Endothelial cell of umbilical vein (primary cell): Measurements from ENCODE around the gene SLC35E3. TPM values are rescaled to one million over a fixed set of nuclear protein-coding genes. Genes with fewer than 3 reads are reported as not detected.

ENCODE experiments used
- BruUV-seq: library from RNA; stranded (reverse); fragments of 400-500 nt; replicated peaks from 2 replicates; lab custom pipeline; 2021; lab: Mats Ljungman, UMichigan
- CTCF ChIA-PET: fragments of 300-600, 350-600 bp; sonication (Branson Sonifier 250); formaldehyde crosslinking; loops from one replicate; lab custom pipeline; 2021; ENCODE audit warnings: antibody characterized with exemption, inconsistent platforms; lab: Charles Lee
- POLR2A ChIA-PET: fragments of 300-600, 350-600 bp; sonication (Branson Sonifier 250); formaldehyde crosslinking; loops from one replicate; lab custom pipeline; 2021; ENCODE audit warnings: antibody characterized with exemption, inconsistent platforms; lab: Charles Lee
- DNase-seq: peaks from one replicate; pipeline ENCODE4 v3.0.0-alpha.2; 2011; ENCODE audit warnings: low read depth, low spot score
- FAIRE-seq: peaks from 2 replicates; lab custom pipeline; 2011; peaks lifted over from hg19 to GRCh38; lab: Jason Lieb, UNC
- H2AFZ ChIP-seq: 2 replicates; pipeline ENCODE4 v1.6.0; 2012; ENCODE audit warnings: low read depth, low read length, control low read depth, inconsistent platforms
- H3K27ac ChIP-seq: 2 replicates; pipeline ENCODE4 v1.5.1; 2011; ENCODE audit warnings: low read depth, mild to moderate bottlenecking, control low read depth, low read length, moderate library complexity; ENCODE audit not compliant: insufficient read depth
- H3K27me3 ChIP-seq, 2 experiments: 2 replicates each; pipeline versions ENCODE4 v1.6.0 to v1.6.1; 2011; ENCODE audit warnings: low read length in 2 of 2, mixed read lengths in 1 of 2; ENCODE audit not compliant: control insufficient read depth in 2 of 2, insufficient read depth in 2 of 2
- H3K36me3 ChIP-seq, 2 experiments: 2 replicates in 1 of 2; 3 replicates in 1 of 2; pipeline ENCODE4 v1.5.1; 2011; ENCODE audit warnings: low read length in 2 of 2, mild to moderate bottlenecking in 1 of 2, moderate library complexity in 1 of 2; ENCODE audit not compliant: control insufficient read depth in 2 of 2, insufficient read depth in 2 of 2; ENCODE audit errors: extremely low read depth in 1 of 2
- H3K4me1 ChIP-seq: 3 replicates; pipeline ENCODE4 v1.5.1; 2011; ENCODE audit warnings: mild to moderate bottlenecking, low read length; ENCODE audit not compliant: control insufficient read depth, insufficient read depth; ENCODE audit errors: extremely low read depth
- H3K4me2 ChIP-seq: 2 replicates; pipeline ENCODE4 v1.6.1; 2011; ENCODE audit warnings: low read length, control low read depth, mixed read lengths; ENCODE audit not compliant: insufficient read depth
- H3K4me3 ChIP-seq, 3 experiments: fragments of 200-600 bp in 1 of 3; sonication (generic), shearing (Covaris generic) in 1 of 3; replicated peaks in 1 of 3; 2 replicates each; pipeline ENCODE4 v1.5.1; 2011 to 2016; ENCODE audit warnings: control low read depth in 3 of 3, low read length in 3 of 3, mild to moderate bottlenecking in 2 of 3, inconsistent platforms in 1 of 3, low read depth in 1 of 3, moderate library complexity in 1 of 3; ENCODE audit not compliant: insufficient read depth in 1 of 3
- H3K79me2 ChIP-seq: 2 replicates; pipeline ENCODE4 v1.6.0; 2012; ENCODE audit warnings: low read length, inconsistent platforms; ENCODE audit not compliant: control insufficient read depth, insufficient read depth
- H3K9ac ChIP-seq: replicated peaks from 2 replicates; pipeline ENCODE3; 2011; ENCODE audit warnings: low read length, control low read depth; ENCODE audit not compliant: insufficient read depth; ENCODE audit errors: extremely low read depth
- H3K9me1 ChIP-seq: replicated peaks from 3 replicates; pipeline ENCODE4 v1.6.0; 2011; ENCODE audit warnings: mild to moderate bottlenecking, low read length; ENCODE audit not compliant: control insufficient read depth, insufficient read depth; ENCODE audit errors: extremely low read depth
- H3K9me3 ChIP-seq: replicated peaks from 2 replicates; pipeline ENCODE4 v1.5.1; 2012; ENCODE audit warnings: low read length, inconsistent platforms; ENCODE audit not compliant: control insufficient read depth, insufficient read depth
- H4K20me1 ChIP-seq: replicated peaks from 2 replicates; pipeline ENCODE3; 2011; ENCODE audit warnings: mild to moderate bottlenecking, low read length; ENCODE audit not compliant: control insufficient read depth, insufficient read depth; ENCODE audit errors: extremely low read depth
- EZH2 ChIP-seq: IDR thresholded peaks from 2 replicates; pipeline ENCODE4 v1.6.1; 2012; ENCODE audit warnings: borderline replicate concordance, low read depth, mild to moderate bottlenecking, moderate library complexity, low read length, inconsistent platforms; ENCODE audit not compliant: severe bottlenecking
- MYC ChIP-seq: IDR thresholded peaks from one replicate; pipeline ENCODE4 v1.6.1; 2011; ENCODE audit warnings: mild to moderate bottlenecking, low read depth, low read length
- POLR2A ChIP-seq: IDR thresholded peaks from 2 replicates; pipeline ENCODE4 v1.6.1; 2012; ENCODE audit warnings: low read depth, mild to moderate bottlenecking, control low read depth, low read length
- POLR2AphosphoS5 ChIP-seq: IDR thresholded peaks from 2 replicates; pipeline ENCODE4 v1.6.1; 2012; ENCODE audit warnings: low read depth, mild to moderate bottlenecking, control low read depth, low read length, moderate library complexity; ENCODE audit not compliant: insufficient read depth
- dilution Hi-C: fragments of 300-500 bp; cut with MboI; formaldehyde crosslinking; loops from one replicate; pipeline ENCODE4 v1.15.0; 2019; ENCODE audit warnings: low sequenced_read_pairs; ENCODE audit not compliant: extremely low pct_ligation_motif_present
- intact Hi-C: fragments of 100-400 bp; cut with micrococcal nuclease; formaldehyde crosslinking; loops from one replicate; pipeline ENCODE4 v1.10.0; 2022
- polyA plus RNA-seq, 4 experiments: library from polyadenylated mRNA; depleted of rRNA in 3 of 4; stranded (reverse) in 3 of 4; unstranded in 1 of 4; fragments of >200 nt; gene quantifications; 2 replicates each; pipeline versions ENCODE4 v1.2.1 to v1.2.3, GENCODE V29; 2011 to 2012; ENCODE audit warnings: missing spikeins in 1 of 4
- total RNA-seq: library from RNA; stranded (reverse); gene quantifications from 2 replicates; pipeline ENCODE4 v1.2.3, GENCODE V29; 2021
- TF ChIP-seq, protein P1 (sequence below): IDR thresholded peaks from 2 replicates; pipeline ENCODE4 v1.6.1; 2011; ENCODE audit not compliant: insufficient read depth, insufficient read length
- TF ChIP-seq, protein P2 (sequence below), 2 donors: IDR thresholded peaks; 1 replicate in 1 of 2; 2 replicates in 1 of 2; pipeline ENCODE4 v1.5.1; 2011; ENCODE audit warnings: low read length in 2 of 2, mild to moderate bottlenecking in 2 of 2, moderate library complexity in 2 of 2, control low read depth in 1 of 2, inconsistent platforms in 1 of 2, low read depth in 1 of 2; ENCODE audit not compliant: insufficient read depth in 1 of 2; ENCODE audit errors: extremely low read depth in 1 of 2

SLC35E3 gene
- total and polyA plus RNA-seq, 2 donors (not counting 3 experiments of a cell fraction or from before 2014, with no cell fraction given) = 8.1 to 13.8 TPM

GRCh38 chr12:68825569-68826217 lies 79.7 kb downstream of the SLC35E3 start:
- peaks cover 7% of the 10 kb centered on the region for H4K20me1 ChIP-seq
- FAIRE-seq = no peak

More at GRCh38 chr12:68825569-68826217, 79.7 kb downstream of the SLC35E3 start:
- POLR2A ChIA-PET = interaction anchor here (0.7 kb wide), 1 partner anchor 8 kb away, joined by 5 read pairs; no protein-coding TSS in a partner anchor
- BruUV-seq = no TSS peak
- Histone ChIP-seq H3K9ac (no peak overlapping the region), H3K79me2 (peaks cover 33% of the 10 kb centered on the region), H3K27ac (peak overlapping the region; percentile 26), H3K4me3 (no peak overlapping the region), H3K9me3 (no peaks in the 10 kb centered on the region), H2AFZ (no peak overlapping the region), H3K27me3 (no peaks in the 10 kb centered on the region), H3K4me2 (no peak overlapping the region), H3K9me1 (no peaks in the 10 kb centered on the region), H3K36me3 (peaks cover 15 to 55% of the 10 kb centered on the region in 2 experiments), H3K4me1 (peaks cover 10% of the 10 kb centered on the region)
- TF ChIP-seq, protein P1, sequence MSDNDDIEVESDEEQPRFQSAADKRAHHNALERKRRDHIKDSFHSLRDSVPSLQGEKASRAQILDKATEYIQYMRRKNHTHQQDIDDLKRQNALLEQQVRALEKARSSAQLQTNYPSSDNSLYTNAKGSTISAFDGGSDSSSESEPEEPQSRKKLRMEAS = no peak
- TF ChIP-seq POLR2AphosphoS5 (peak; percentile 31), POLR2A (no peak), MYC (no peak), EZH2 (no peak)
- TF ChIP-seq, protein P2, sequence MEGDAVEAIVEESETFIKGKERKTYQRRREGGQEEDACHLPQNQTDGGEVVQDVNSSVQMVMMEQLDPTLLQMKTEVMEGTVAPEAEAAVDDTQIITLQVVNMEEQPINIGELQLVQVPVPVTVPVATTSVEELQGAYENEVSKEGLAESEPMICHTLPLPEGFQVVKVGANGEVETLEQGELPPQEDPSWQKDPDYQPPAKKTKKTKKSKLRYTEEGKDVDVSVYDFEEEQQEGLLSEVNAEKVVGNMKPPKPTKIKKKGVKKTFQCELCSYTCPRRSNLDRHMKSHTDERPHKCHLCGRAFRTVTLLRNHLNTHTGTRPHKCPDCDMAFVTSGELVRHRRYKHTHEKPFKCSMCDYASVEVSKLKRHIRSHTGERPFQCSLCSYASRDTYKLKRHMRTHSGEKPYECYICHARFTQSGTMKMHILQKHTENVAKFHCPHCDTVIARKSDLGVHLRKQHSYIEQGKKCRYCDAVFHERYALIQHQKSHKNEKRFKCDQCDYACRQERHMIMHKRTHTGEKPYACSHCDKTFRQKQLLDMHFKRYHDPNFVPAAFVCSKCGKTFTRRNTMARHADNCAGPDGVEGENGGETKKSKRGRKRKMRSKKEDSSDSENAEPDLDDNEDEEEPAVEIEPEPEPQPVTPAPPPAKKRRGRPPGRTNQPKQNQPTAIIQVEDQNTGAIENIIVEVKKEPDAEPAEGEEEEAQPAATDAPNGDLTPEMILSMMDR (IDR thresholded peaks at IDR 0.05; ENCODE audit: extremely low read depth in 1 of 2, insufficient read depth in 1 of 2, low read depth in 1 of 2, low read length in 2 of 2) = no peak
- dilution Hi-C loops = no loop called here
- intact Hi-C loops = loop anchor here (5.0 kb wide), 1 partner anchor 213 kb away; the partner anchor contains the start of gene RAP1B
- CTCF ChIA-PET = no interaction called here
- DNase-seq = no peak
